Karpas-422 (cell line): ENCODE results near the gene ADGRD1. TPM values are rescaled to one million over a fixed set of nuclear protein-coding genes. Genes with fewer than 3 reads are reported as not detected.
A peak's percentile ranks its signal among the peaks of the same experiment; 100 is the strongest.

Experiments used
- DNase-seq: peaks from one replicate; pipeline ENCODE4 v3.0.0-alpha.2; 2015
- H2AFZ ChIP-seq: fragments of 200-600 bp; sonication (generic); 2 replicates; pipeline ENCODE4 v1.6.1; 2014; ENCODE audit warnings: antibody characterized with exemption, low read length, mixed read lengths
- H3K27ac ChIP-seq: fragments of 200-600 bp; sonication (generic); 2 replicates; pipeline ENCODE4 v1.5.1; 2014; ENCODE audit warnings: mild to moderate bottlenecking, low read length, moderate library complexity
- H3K27me3 ChIP-seq: fragments of 200-600 bp; sonication (generic); 2 replicates; pipeline ENCODE4 v1.6.1; 2014; ENCODE audit warnings: low read length, mixed read lengths
- H3K36me3 ChIP-seq: fragments of 200-600 bp; sonication (generic); 2 replicates; pipeline ENCODE4 v1.6.1; 2014; ENCODE audit warnings: low read length, mixed read lengths; ENCODE audit not compliant: insufficient read depth
- H3K4me1 ChIP-seq: fragments of 200-600 bp; sonication (generic); 2 replicates; pipeline ENCODE4 v1.6.1; 2014; ENCODE audit warnings: mild to moderate bottlenecking, low read length, mixed read lengths
- H3K4me2 ChIP-seq: fragments of 200-600 bp; sonication (generic); 2 replicates; pipeline ENCODE4 v1.6.1; 2014; ENCODE audit warnings: low read length, low read depth, mild to moderate bottlenecking; ENCODE audit not compliant: poor library complexity, severe bottlenecking
- H3K4me3 ChIP-seq: fragments of 200-600 bp; sonication (generic); 2 replicates; pipeline ENCODE4 v1.5.1; 2014; ENCODE audit warnings: mild to moderate bottlenecking, antibody characterized with exemption, low read length, mixed read lengths
- H3K79me2 ChIP-seq: fragments of 200-600 bp; sonication (generic); 2 replicates; pipeline ENCODE4 v1.6.1; 2014; ENCODE audit warnings: mild to moderate bottlenecking, low read length, mixed read lengths
- H3K9ac ChIP-seq: fragments of 200-600 bp; sonication (generic); 2 replicates; pipeline ENCODE4 v1.6.0; 2014; ENCODE audit warnings: low read length
- H3K9me2 ChIP-seq: fragments of 200-600 bp; sonication (generic), shearing (Covaris generic); replicated peaks from 2 replicates; pipeline ENCODE4 v1.6.0; 2014; ENCODE audit warnings: mild to moderate bottlenecking, low read length, moderate library complexity; ENCODE audit not compliant: insufficient read depth
- H3K9me3 ChIP-seq: fragments of 300-700, 200-600 bp; sonication (generic); 2 replicates; pipeline ENCODE4 v1.6.1; 2014; ENCODE audit warnings: low read length, mixed read lengths
- H4K20me1 ChIP-seq: fragments of 200-600 bp; sonication (generic); 2 replicates; pipeline ENCODE4 v1.6.1; 2014; ENCODE audit warnings: mild to moderate bottlenecking, antibody characterized with exemption, low read length, low read depth; ENCODE audit not compliant: insufficient read depth
- total RNA-seq: library from RNA; depleted of rRNA; stranded (reverse); fragments of >200 nt; shearing (Covaris generic); gene quantifications from 2 replicates; pipeline ENCODE4 v1.2.3, GENCODE V29; 2014; ENCODE audit warnings: low replicate concordance

Gene ADGRD1
- total RNA-seq, 1 experiment from 2014 or later, result not detected

DNA sequence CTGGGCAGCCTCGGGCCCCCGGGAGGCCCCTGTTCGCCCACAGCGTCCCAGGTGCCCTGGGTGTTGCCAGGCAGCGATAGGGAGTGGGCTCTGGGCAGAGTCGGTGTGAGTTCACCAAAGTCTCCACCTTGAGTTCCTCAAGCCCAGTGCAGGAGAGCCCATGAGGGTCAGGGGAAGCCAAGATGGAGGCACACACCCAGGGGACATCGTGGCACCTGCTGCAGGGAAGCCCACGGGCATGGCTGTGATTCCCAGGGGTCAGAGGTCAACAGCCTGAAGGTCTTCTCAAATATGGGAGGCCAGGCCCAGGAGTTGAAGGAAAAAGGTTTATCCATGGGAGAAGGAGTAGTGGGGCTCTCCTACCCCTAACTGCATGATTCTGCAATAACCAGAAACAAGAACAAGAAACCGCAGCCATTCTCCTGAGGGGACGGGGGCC is 148.8 kb downstream of the ADGRD1 start:
- Histone ChIP-seq H3K9me2 (no peaks in the 10 kb centered on the region), H4K20me1 (no peaks in the 10 kb centered on the region), H3K9me3 (no peaks in the 10 kb centered on the region), H3K4me2 (no peak overlapping the region), H3K27me3 (no peaks in the 10 kb centered on the region), H3K79me2 (no peaks in the 10 kb centered on the region), H3K27ac (no peak overlapping the region), H3K9ac (no peak overlapping the region), H3K4me1 (no peaks in the 10 kb centered on the region), H2AFZ (no peak overlapping the region), H3K36me3 (no peaks in the 10 kb centered on the region), H3K4me3 (no peak overlapping the region)
- no peak for DNase-seq

DNA sequence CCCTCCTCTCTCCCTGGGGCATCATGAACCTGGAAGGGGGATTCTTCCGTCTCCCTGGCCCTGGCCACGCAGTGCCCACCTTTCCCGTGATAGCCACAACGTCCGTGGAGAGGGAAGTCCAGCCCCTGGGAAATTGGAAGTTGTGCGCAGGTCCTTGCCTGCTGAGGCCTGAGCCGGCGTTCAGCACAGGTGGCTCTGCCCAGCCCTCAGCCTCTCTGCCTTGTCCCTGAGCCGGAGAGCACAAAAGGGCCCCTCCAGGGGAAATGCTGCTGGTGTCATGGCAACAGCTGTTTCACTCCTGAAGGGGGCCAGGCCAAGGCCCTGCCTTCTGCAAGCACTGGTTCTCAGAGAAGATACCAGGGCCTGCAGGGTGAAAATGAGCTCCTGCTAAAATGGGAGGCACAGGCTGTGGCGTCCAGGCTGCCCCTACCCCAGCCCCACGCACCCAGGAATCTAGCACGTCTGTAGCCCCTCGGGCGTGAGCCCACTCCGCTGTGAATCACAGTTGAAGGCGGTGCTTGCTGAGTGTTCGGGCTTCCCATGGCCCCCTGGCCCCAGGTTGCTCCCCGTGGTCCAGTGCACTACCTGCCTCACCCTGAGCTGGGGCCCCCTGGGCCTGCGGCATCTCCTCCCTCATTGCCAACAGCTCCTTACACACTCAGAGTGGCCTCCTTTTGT is 149.4 kb downstream of the ADGRD1 start:
- DNase-seq, result no peak
- Histone ChIP-seq H3K4me3 (no peak overlapping the region), H3K4me1 (no peaks in the 10 kb centered on the region), H3K9me2 (no peaks in the 10 kb centered on the region), H3K9ac (no peak overlapping the region), H2AFZ (no peak overlapping the region), H3K9me3 (no peaks in the 10 kb centered on the region), H3K4me2 (no peak overlapping the region), H4K20me1 (no peaks in the 10 kb centered on the region), H3K36me3 (no peaks in the 10 kb centered on the region), H3K79me2 (no peaks in the 10 kb centered on the region), H3K27ac (no peak overlapping the region), H3K27me3 (no peaks in the 10 kb centered on the region)

DNA sequence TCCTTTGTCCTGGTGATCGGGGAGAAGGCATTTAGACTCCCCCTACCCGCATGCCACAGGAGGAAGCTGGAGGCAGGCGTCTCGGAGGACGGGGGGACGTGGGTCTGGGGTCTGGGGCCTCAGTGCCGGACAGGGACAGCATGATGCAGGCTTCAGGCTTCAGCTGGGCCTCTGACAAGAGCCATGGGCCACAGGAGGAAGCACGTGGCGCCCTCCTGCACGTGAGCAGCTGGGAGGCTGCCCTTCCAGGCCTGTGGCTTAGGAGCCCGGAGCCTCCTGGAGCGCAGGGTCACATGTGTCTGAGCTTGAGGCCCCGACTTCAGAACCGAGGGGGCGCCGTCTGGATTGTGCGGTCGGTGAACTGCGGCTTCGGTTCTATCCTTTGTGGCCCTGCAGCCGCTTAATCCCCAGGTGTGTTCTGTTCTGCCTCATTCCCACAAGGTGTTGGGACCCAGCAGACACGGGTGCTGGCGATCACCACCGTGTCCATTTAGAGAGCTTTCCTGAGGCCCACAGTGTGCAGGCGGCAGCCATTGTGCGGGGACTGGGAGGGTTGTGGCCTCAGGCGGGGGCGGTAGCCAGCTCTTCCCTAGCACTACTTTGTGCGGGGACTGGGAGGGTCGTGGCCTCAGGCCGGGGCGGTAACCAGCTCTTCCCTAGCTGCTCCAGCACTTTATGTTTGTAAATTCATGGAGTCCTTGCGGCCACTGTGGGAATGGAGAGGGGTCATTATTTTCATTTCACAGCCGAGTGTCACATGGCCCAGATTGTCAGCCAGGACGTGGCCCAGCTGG is 150.2 kb downstream of the ADGRD1 start:
- no peak overlapping the region for H3K9ac ChIP-seq
- no peaks in the 10 kb centered on the region for H3K27me3 ChIP-seq
- no peak overlapping the region for H3K27ac ChIP-seq
- DNase-seq, result no peak
- H2AFZ ChIP-seq, result no peak overlapping the region
- no peaks in the 10 kb centered on the region for H3K9me3 ChIP-seq
- no peaks in the 10 kb centered on the region for H3K4me1 ChIP-seq
- H3K36me3 ChIP-seq, result no peaks in the 10 kb centered on the region
- no peaks in the 10 kb centered on the region for H3K79me2 ChIP-seq
- no peaks in the 10 kb centered on the region for H4K20me1 ChIP-seq
- no peak overlapping the region for H3K4me3 ChIP-seq
- no peak overlapping the region for H3K4me2 ChIP-seq
- H3K9me2 ChIP-seq, result no peaks in the 10 kb centered on the region

DNA sequence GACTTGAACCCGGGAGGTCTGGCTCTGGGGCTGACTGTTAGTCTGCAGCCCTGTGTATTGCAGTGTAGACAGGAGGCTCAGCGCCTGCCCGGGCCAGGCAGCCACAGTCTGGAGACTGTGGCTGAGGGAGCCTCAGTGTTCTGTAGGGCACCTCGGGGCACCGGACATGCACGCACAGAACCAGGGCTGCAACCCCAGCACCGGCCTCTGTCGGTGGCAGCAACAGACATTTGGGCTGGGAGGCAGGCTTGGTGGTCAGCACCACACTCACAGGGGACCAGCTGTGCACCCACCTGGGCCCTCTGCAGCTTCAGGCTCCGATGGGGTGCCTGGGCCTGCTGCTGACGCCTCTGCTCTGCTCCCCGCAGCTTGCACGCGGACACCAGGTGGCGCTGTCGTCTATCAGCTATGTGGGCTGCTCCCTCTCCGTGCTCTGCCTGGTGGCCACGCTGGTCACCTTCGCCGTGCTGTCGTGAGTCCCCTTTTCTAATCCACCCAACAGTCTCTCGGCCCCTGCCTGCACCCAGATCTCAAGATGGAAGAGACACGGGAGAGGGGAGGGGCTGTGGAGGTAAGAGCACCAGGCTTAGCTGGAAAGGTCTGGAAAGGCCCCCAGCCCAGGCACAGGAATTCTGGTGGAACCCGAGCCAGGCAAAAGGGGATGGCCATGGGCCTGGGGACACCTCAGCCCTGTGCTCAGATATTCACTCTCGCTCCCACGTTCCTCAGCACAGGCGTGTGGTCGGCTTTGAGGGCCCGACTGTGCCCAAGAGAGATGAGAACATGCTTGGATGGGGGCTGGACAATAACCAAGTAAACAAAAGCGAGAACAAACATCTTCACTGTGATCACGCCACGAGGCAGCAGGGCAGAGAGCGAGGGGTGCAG is 151.0 kb downstream of the ADGRD1 start:
- Histone ChIP-seq H3K4me2 (no peak overlapping the region), H3K36me3 (no peaks in the 10 kb centered on the region), H4K20me1 (no peaks in the 10 kb centered on the region), H2AFZ (no peak overlapping the region), H3K9ac (no peak overlapping the region), H3K27ac (no peak overlapping the region), H3K9me3 (no peaks in the 10 kb centered on the region), H3K9me2 (no peaks in the 10 kb centered on the region), H3K4me1 (no peaks in the 10 kb centered on the region), H3K27me3 (no peaks in the 10 kb centered on the region), H3K79me2 (no peaks in the 10 kb centered on the region), H3K4me3 (no peak overlapping the region)
- DNase-seq, result peak; percentile 91

DNA sequence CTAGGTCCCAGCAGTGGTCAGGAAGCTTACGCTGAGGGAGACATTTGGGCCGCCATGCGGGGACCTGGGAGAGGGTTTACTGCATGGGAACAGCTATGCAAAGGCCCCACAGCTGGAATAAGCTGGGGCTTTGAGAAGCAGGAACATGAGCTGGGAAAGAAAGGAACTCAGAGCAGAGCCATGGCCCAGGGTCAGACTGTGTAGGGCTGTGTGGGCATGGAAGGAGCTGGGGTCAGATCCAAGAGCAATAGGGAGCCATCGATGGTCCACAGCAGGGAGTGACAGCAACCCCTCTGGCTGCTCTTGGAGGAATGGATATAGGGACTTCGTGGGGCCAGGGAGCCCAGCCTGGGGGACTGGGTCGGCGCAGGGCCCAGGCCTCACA is 151.6 kb downstream of the ADGRD1 start:
- Histone ChIP-seq H3K36me3 (no peaks in the 10 kb centered on the region), H3K9ac (no peak overlapping the region), H3K27ac (no peak overlapping the region), H3K4me1 (no peaks in the 10 kb centered on the region), H3K4me2 (no peak overlapping the region), H3K9me3 (no peaks in the 10 kb centered on the region), H4K20me1 (no peaks in the 10 kb centered on the region), H3K79me2 (no peaks in the 10 kb centered on the region), H3K9me2 (no peaks in the 10 kb centered on the region), H3K27me3 (no peaks in the 10 kb centered on the region), H3K4me3 (no peak overlapping the region), H2AFZ (no peak overlapping the region)
- no peak for DNase-seq

DNA sequence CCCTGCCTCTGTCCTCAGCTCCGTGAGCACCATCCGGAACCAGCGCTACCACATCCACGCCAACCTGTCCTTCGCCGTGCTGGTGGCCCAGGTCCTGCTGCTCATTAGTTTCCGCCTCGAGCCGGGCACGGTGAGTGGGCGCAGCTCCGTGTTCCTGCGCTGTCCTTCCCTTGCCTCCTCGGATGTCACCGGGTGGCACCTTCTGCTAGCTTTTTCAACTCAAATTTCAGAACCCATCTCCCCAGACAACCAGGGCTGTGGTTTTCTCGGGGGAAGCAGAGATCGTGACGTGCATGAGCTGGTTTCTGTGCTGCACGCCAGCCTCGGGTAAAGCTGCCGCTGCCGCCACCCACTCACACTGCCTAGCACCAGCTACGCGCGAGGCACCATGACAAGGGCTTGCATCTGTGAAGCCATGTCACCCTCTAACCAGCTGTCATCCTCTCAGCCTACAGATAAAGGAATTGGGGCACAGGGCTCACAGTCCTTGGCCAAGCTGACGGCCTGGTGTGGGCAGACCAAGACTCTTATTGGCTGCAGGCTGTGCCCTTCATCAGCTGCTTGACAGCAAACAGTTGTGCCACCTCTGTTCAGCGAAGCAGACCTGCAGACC is 152.1 kb downstream of the ADGRD1 start:
- no peaks in the 10 kb centered on the region for H4K20me1 ChIP-seq
- H3K79me2 ChIP-seq, result no peaks in the 10 kb centered on the region
- no peak overlapping the region for H2AFZ ChIP-seq
- no peak for DNase-seq
- H3K9me3 ChIP-seq, result no peaks in the 10 kb centered on the region
- no peak overlapping the region for H3K27ac ChIP-seq
- no peaks in the 10 kb centered on the region for H3K36me3 ChIP-seq
- H3K4me3 ChIP-seq, result no peak overlapping the region
- H3K9ac ChIP-seq, result no peak overlapping the region
- H3K4me2 ChIP-seq, result no peak overlapping the region
- no peaks in the 10 kb centered on the region for H3K9me2 ChIP-seq
- H3K4me1 ChIP-seq, result no peaks in the 10 kb centered on the region
- H3K27me3 ChIP-seq, result no peaks in the 10 kb centered on the region

DNA sequence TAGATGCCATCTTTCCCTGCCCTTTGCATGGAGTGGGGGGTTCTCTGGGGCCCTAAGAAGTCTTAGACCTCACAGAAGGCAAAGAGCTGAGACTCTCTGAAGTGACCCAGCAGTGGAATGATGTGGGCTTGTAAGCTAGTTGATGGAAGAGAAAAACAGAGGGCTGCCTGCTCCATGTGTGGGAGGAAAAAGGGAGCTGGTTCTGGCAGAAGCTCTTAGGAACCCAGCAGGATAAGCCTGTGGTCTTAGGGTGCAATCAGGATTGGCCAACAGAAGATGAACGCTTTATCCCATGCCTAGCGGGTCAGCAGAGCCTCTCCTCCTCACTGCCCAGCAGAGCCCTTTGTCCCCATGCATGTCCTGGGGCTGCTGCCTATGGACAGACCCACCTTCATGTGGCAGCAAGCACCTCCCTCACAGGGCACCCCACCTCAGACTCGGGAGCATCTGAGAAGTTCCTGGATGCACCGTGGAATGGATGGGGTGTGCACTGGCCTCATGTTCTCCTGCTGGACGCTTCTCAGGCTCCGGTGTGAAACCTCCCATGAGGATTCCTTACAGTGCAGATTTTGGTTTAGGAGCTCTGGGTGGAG is 152.7 kb downstream of the ADGRD1 start:
- H3K27me3 ChIP-seq, result no peaks in the 10 kb centered on the region
- no peaks in the 10 kb centered on the region for H3K9me2 ChIP-seq
- no peaks in the 10 kb centered on the region for H3K36me3 ChIP-seq
- no peak overlapping the region for H3K27ac ChIP-seq
- H3K9ac ChIP-seq, result no peak overlapping the region
- no peaks in the 10 kb centered on the region for H3K4me1 ChIP-seq
- no peaks in the 10 kb centered on the region for H4K20me1 ChIP-seq
- H3K4me3 ChIP-seq, result no peak overlapping the region
- no peaks in the 10 kb centered on the region for H3K79me2 ChIP-seq
- H3K4me2 ChIP-seq, result no peak overlapping the region
- H2AFZ ChIP-seq, result no peak overlapping the region
- no peak for DNase-seq
- H3K9me3 ChIP-seq, result no peaks in the 10 kb centered on the region
